ENCODE data around the gene MAMLD1.

The MAMLD1 gene

GRCh38 chrX:150459196-150459595 lies 96.1 kb downstream of the MAMLD1 start:
- DNase-seq (ENCODE audit: low read depth): no peak

- no peak for DNase-seq (ENCODE audit: low read depth)
Observed at GRCh38 chrX:150460063-150460462, 96.9 kb downstream of the MAMLD1 start.

- DNase-seq (ENCODE audit: low read depth): no peak
Observed at GRCh38 chrX:150460781-150461180, 97.7 kb downstream of the MAMLD1 start.

- DNase-seq (ENCODE audit: low read depth): no peak
Observed at GRCh38 chrX:150463566-150463965, 100.4 kb downstream of the MAMLD1 start.

GRCh38 chrX:150464001-150464400 lies 100.9 kb downstream of the MAMLD1 start:
- DNase-seq (ENCODE audit: low read depth): no peak

DNA sequence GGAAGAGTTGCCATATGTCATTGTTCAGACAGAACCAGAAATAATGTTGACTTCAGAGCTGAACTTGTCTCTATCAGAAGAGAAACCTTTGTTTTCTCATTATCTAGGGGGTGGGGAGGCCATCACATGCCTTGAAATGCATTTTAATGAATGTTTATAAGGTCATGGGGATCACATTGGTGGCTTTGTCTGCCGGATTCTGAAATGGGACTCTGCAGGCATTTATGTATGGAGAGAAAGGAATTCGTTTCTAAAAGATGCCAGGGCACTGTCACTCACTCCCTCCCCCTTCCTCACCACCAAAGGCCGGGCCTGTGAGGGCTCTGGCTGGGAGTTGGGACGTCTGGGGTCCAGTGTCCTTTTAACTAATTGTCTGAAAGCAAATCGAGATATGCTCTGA lies 102.2 kb downstream of the MAMLD1 start:
- DNase-seq (ENCODE audit: low read depth): no peak

DNA sequence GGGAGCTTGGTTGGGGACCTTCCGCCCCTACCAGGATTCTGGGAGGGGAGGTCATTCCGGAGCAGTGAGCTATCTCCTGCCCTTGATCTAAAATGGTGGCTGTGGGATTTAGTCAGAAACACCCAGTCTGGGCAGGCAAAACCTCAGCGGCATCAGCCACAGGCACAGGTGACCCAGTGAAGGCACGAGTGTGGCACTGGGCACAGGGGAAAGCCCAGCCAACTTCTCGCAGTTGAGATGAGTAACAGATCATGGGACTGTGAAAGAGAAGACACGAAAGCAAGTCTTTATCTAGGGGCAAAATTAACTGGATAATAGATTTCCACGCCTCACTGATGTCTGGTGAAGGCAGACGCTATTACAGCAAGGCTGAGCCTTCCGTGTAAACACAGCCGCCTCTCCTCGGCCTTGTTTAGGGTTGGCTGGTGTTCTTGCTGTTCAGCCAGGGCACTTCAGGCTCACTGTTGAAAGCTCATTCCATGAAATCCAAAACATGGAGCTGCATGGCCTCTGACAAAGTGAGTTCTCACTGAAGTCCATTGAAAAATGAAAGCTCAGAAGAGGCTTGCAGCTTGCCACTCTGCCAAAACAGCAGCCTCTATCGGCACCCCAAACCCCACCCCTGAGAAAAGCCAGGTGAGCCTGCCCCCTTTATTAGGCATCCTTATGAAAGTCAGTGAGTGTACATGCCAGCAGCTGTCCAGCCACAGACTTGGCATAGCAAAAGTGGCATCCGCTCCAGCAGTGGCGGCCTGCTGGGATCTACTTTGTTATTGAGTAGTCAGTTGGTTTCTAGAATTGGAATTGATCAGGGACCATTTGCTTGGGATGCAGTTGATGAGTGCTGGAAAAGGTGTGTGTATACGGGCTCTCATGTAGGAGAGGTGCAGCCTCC lies 103.0 kb downstream of the MAMLD1 start:
- no peak for DNase-seq (ENCODE audit: low read depth)

- no peak for DNase-seq (ENCODE audit: low read depth)
Observed at GRCh38 chrX:150472306-150472705, 109.2 kb downstream of the MAMLD1 start.

GRCh38 chrX:150473371-150473770 lies 110.3 kb downstream of the MAMLD1 start:
- no peak for DNase-seq (ENCODE audit: low read depth)

GRCh38 chrX:150475461-150475860 lies 112.3 kb downstream of the MAMLD1 start:
- no peak for DNase-seq (ENCODE audit: low read depth)

GRCh38 chrX:150476164-150476699 lies 113.1 kb downstream of the MAMLD1 start:
- DNase-seq (ENCODE audit: low read depth): no peak

DNA sequence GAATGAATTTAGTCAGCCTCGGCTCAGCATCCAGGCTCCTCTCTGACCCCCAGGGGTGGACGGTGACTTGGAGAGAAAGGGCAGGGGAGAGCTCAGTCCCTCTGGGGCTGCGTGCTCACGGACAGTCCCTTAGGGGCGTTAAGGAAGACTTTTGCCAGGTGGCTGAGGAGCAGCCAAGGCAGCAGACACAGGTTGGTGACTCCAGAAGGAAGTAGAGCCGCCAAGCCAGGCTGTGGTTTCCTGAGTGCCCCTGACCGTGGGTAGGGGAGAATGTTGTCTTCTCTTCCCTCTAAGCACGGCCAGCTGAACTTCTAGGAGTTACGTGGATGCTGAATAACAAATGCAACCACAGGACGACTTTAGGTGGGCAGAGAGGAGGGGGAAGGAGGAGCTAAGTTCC lies 114.3 kb downstream of the MAMLD1 start:
- no peak for DNase-seq (ENCODE audit: low read depth)

DNA sequence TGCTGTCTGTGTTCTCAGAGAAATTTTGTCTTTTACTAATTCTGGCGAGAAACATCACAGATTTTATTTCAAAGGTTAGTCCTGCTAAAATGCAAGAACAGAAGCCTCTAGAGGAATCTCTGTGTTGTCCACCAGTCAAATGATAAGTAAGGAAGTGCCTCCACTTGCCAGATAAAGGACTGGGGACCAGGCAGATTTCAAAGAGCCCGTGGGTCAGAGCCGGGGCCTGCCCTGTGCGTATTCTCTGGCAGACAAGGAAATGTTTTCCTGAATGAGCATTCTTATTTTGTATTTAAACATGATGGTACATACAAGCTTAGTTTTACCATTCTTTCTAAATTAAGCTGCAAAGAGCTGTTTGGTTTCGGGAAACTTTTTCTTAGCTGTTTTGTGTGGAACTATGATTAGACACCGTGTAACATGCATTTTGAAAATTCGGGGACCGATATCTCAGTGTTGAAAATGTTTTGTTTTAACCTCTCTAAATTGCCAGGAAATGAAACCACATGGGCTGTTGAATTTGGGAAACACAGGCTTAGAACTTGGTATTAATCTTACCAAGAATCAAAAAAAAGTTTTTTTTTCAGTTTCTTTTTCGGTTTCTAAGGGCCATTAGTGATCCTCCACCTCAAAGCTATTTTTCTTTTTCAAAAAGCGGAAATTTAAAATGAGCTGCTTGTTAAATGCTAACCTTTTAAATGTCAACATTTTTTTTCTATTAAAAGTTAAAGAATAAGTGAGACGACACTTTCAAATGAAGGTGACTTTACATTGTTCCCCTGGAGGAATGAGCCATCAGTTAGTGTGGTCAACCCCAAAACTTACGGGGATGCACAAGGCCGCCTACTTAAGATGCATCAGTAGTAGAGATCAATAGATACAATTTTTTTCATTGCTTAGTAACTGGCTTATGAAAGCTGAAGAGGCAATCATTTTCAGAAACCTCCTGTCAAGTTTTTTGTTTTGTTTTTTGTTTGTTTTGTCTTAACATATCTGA lies 115.7 kb downstream of the MAMLD1 start:
- no peak for DNase-seq (ENCODE audit: low read depth)

GRCh38 chrX:150482537-150483206 lies 119.6 kb downstream of the MAMLD1 start:
- DNase-seq (ENCODE audit: low read depth): no peak

DNA sequence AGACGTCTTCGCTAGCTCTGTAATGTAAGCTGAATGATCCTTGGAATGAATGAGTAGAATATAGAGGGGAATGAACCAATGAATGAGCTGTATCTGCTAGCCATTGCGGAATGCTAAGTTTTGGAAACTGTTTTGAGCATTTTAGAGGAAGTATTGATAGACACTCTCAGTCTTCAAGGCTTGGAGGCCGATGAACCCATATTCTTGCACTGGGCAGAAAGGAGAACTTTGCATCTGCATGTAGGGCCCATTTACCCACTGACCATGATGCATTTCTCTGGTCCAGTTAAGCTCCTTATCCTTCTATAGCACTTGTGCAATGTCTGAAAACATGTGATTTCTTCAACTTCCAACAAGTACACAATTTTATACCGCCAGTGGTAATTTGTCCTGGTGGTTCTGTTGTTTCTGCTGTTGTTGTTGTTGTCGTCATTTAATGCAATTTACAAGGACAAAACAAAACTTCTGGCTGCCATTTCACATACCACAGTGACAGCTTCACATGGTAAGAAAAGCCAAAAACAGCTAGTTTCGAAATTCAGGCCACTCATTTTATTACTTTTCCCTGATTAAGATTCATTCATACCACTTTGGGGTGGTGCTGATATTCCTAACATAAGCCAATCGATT lies 120.4 kb downstream of the MAMLD1 start:
- no peak for DNase-seq (ENCODE audit: low read depth)

GRCh38 chrX:150486011-150486410 lies 122.9 kb downstream of the MAMLD1 start:
- peak; percentile 20 for DNase-seq (ENCODE audit: low read depth)

GRCh38 chrX:150487369-150488094 lies 124.4 kb downstream of the MAMLD1 start:
- DNase-seq (ENCODE audit: low read depth): no peak

GRCh38 chrX:150489359-150490015 lies 126.4 kb downstream of the MAMLD1 start:
- no peak for DNase-seq (ENCODE audit: low read depth)

DNA sequence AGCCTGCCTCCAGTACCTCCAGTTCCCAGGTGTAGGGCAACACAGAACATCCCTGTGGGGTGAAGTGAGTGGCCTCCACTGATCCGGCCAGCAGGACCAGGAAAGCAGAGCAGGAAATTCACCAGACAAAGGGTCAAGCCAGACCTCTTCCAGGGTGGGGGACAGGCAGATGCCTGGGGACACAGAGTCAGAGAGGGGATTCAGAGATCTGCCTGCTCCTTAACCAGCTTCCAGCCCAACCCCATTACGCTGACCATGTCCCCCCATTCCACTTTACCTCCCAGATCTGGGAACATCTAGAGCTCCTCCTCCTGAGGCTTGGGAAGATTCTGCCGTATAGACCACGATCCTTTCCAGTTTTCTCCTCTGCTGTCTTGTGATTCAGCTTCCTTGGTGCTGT lies 132.4 kb downstream of the MAMLD1 start:
- DNase-seq (ENCODE audit: low read depth): no peak

GRCh38 chrX:150499240-150499639 lies 136.1 kb downstream of the MAMLD1 start:
- DNase-seq (ENCODE audit: low read depth): no peak

All from activated T-cell treated with anti-CD3 and anti-CD28 coated beads for 1 hour (primary cell).